ENCODE results near the gene RPL29. TPM values are rescaled to one million over a fixed set of nuclear protein-coding genes. Genes with fewer than 3 reads are reported as not detected.

RPL29 gene
- total RNA-seq, 4 donors from 2014 or later = 786 to 1,908 (median 1,382) TPM

GRCh38 chr3:52038227-52038626, 42.5 kb upstream of the RPL29 start:
- peaks cover 0 to 5% (median 0%) of the 10 kb centered on the region in 4 donors for H3K27me3 ChIP-seq
- H3K4me3 ChIP-seq = no peak overlapping the region
- DNase-seq (ENCODE audit: extremely low spot score) = no peak
- TF ChIP-seq CTCF (IDR thresholded peaks at IDR 0.05) = no peak
- TF ChIP-seq EP300 (IDR thresholded peaks at IDR 0.05) = no peak
- TF ChIP-seq POLR2AphosphoS5 (IDR thresholded peaks at IDR 0.05) = no peak
- no peak for TF ChIP-seq POLR2A (IDR thresholded peaks at IDR 0.05; ENCODE audit: low read depth)
- no peaks in the 10 kb centered on the region for H3K9me3 ChIP-seq
- 97% methylated on average over 5 of the region's 6 CpGs for WGBS
- peaks cover 10 to 26% (median 22%) of the 10 kb centered on the region in 4 donors for H3K4me1 ChIP-seq
- intact Hi-C loops (cut with DNase I) = no loop called here
- no peak overlapping the region for H3K27ac ChIP-seq (replicated peaks in 1 of 4)
- no peaks in the 10 kb centered on the region for H3K36me3 ChIP-seq

DNA sequence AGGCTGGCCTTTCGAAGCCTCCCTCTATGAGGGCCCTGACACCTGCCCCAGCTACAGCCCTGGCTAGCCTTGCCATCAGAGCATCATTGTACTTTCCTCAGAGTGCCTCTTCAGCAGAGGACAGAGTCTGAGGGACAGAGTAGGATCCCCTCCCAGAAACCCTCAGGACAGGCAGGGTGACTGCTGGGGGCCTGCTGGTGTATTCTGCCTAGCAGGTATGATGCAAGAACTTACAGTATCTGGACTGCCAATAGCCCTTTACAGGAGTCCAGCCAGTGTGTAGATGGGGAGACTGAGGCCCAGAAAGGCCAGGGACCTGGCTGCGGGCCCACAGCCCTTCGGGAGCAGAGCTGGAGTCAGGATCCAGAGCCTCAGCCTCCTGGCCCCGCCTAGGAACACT, 41.6 kb upstream of the RPL29 start:
- no peak for TF ChIP-seq CTCF (IDR thresholded peaks at IDR 0.05)
- no peak for TF ChIP-seq POLR2AphosphoS5 (IDR thresholded peaks at IDR 0.05)
- TF ChIP-seq EP300 (IDR thresholded peaks at IDR 0.05) = no peak
- TF ChIP-seq POLR2A (IDR thresholded peaks at IDR 0.05; ENCODE audit: low read depth) = no peak
- peaks cover 10 to 26% (median 22%) of the 10 kb centered on the region in 4 donors for H3K4me1 ChIP-seq
- intact Hi-C loops (cut with DNase I) = no loop called here
- 100% methylated on average over 1 of the region's 4 CpGs for WGBS
- no peaks in the 10 kb centered on the region for H3K9me3 ChIP-seq
- H3K27me3 ChIP-seq = peaks cover 0 to 5% (median 0%) of the 10 kb centered on the region in 4 donors
- no peak overlapping the region for H3K4me3 ChIP-seq
- no peaks in the 10 kb centered on the region for H3K36me3 ChIP-seq
- DNase-seq (ENCODE audit: extremely low spot score) = no peak
- no peak overlapping the region for H3K27ac ChIP-seq (replicated peaks in 1 of 4)

GRCh38 chr3:52036829-52037228, 41.1 kb upstream of the RPL29 start:
- TF ChIP-seq CTCF (IDR thresholded peaks at IDR 0.05) = no peak
- TF ChIP-seq POLR2AphosphoS5 (IDR thresholded peaks at IDR 0.05) = no peak
- no peak for TF ChIP-seq POLR2A (IDR thresholded peaks at IDR 0.05; ENCODE audit: low read depth)
- no peak for TF ChIP-seq EP300 (IDR thresholded peaks at IDR 0.05)
- Histone ChIP-seq H3K36me3 (no peaks in the 10 kb centered on the region), H3K27ac (replicated peaks in 1 of 4) (no peak overlapping the region), H3K4me1 (peaks cover 10 to 26% (median 22%) of the 10 kb centered on the region in 4 donors), H3K27me3 (peaks cover 0 to 5% (median 0%) of the 10 kb centered on the region in 4 donors), H3K4me3 (no peak overlapping the region), H3K9me3 (no peaks in the 10 kb centered on the region)
- DNase-seq (ENCODE audit: extremely low spot score) = no peak
- intact Hi-C loops (cut with DNase I) = no loop called here
- WGBS = 93% methylated on average over 1 of the region's 5 CpGs

DNA sequence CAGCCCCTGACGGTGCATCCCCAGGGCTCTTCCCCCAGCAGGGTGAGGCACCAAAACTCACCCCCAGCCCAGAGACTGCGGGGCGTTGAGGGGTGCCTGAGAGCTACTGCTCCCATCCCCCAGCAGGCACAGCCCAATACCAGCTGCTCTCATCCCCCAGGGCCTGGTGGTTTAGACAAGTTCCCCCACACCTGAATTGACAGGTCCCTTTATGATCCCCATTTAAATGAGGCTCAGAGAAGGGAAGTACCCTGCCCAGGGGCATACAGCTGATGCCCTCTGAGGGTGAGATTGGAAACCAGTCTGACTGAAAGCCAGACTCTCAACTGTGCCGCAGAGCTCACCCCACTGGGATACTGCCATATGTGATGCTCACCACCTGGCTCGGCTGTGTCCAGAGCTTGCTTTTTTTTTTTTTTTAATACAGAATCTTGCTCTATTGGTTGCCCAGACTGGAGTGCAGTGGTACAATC, 40.6 kb upstream of the RPL29 start:
- H3K36me3 ChIP-seq = no peaks in the 10 kb centered on the region
- no peak overlapping the region for H3K4me3 ChIP-seq
- WGBS = 95% methylated on average over 5 of the region's 5 CpGs
- no peak overlapping the region for H3K27ac ChIP-seq (replicated peaks in 1 of 4)
- peaks cover 0 to 5% (median 0%) of the 10 kb centered on the region in 4 donors for H3K27me3 ChIP-seq
- no peak for DNase-seq (ENCODE audit: extremely low spot score)
- peaks cover 10 to 26% (median 20%) of the 10 kb centered on the region in 4 donors for H3K4me1 ChIP-seq
- intact Hi-C loops (cut with DNase I) = no loop called here
- no peak for TF ChIP-seq CTCF (IDR thresholded peaks at IDR 0.05)
- TF ChIP-seq POLR2A (IDR thresholded peaks at IDR 0.05; ENCODE audit: low read depth) = no peak
- no peak for TF ChIP-seq EP300 (IDR thresholded peaks at IDR 0.05)
- no peak for TF ChIP-seq POLR2AphosphoS5 (IDR thresholded peaks at IDR 0.05)
- no peaks in the 10 kb centered on the region for H3K9me3 ChIP-seq

- no peaks in the 10 kb centered on the region for H3K36me3 ChIP-seq
- no peak for DNase-seq (ENCODE audit: extremely low spot score)
- H3K27ac ChIP-seq (replicated peaks in 1 of 4) = no peak overlapping the region
- H3K4me1 ChIP-seq = peaks cover 0 to 13% (median 6%) of the 10 kb centered on the region in 4 donors
- no peak overlapping the region for H3K4me3 ChIP-seq
- intact Hi-C loops (cut with DNase I) = no loop called here
- WGBS = 62% methylated on average over 2 of the region's 3 CpGs
- H3K9me3 ChIP-seq = no peaks in the 10 kb centered on the region
- TF ChIP-seq POLR2AphosphoS5 (IDR thresholded peaks at IDR 0.05) (no peak), POLR2A (IDR thresholded peaks at IDR 0.05; ENCODE audit: low read depth) (no peak), CTCF (IDR thresholded peaks at IDR 0.05) (no peak), EP300 (IDR thresholded peaks at IDR 0.05) (no peak)
- peaks cover 0 to 5% (median 0%) of the 10 kb centered on the region in 4 donors for H3K27me3 ChIP-seq
These were observed 39.0 kb upstream of the RPL29 start for GRCh38 chr3:52034651-52035050.

Measured in esophagus muscularis mucosa (tissue), 4 donors.